Neutrophil (primary cell): Measurements from ENCODE around the gene AKNAD1.

Experiments used
- H3K27ac ChIP-seq: fragments of 200-600 bp; sonication (generic); 2 replicates; pipeline ENCODE4 v1.5.1; 2016; ENCODE audit warnings: mild to moderate bottlenecking, moderate library complexity
- H3K27me3 ChIP-seq: fragments of 200-600 bp; sonication (generic); 2 replicates; pipeline ENCODE4 v1.6.0; 2016; ENCODE audit warnings: mild to moderate bottlenecking
- H3K36me3 ChIP-seq: fragments of 200-600 bp; sonication (generic); 2 replicates; pipeline ENCODE4 v1.5.1; 2017
- H3K4me1 ChIP-seq, 2 experiments: fragments of 200-600 bp in 1 of 2; sonication (generic) in 1 of 2; 1 replicate in 1 of 2; 2 replicates in 1 of 2; pipeline versions ENCODE4 v1.5.1 to v1.6.1; 2013 to 2016; ENCODE audit warnings: low read depth in 1 of 2, low read length in 1 of 2, mild to moderate bottlenecking in 1 of 2, moderate library complexity in 1 of 2; ENCODE audit not compliant: control insufficient read depth in 1 of 2, insufficient read depth in 1 of 2
- H3K4me3 ChIP-seq, 2 experiments: fragments of 200-600 bp in 1 of 2; sonication (generic) in 1 of 2; 1 replicate in 1 of 2; 2 replicates in 1 of 2; pipeline ENCODE4 v1.5.1; 2013 to 2016; ENCODE audit warnings: low read depth in 1 of 2, low read length in 1 of 2, mild to moderate bottlenecking in 1 of 2, moderate library complexity in 1 of 2
- H3K9me3 ChIP-seq: fragments of 200-600 bp; sonication (generic); 2 replicates; pipeline ENCODE4 v1.5.1; 2016
- TF ChIP-seq, protein P1 (sequence below): fragments of 200-600 bp; sonication (generic); IDR thresholded peaks from 2 replicates; pipeline ENCODE4 v1.5.1; 2016; ENCODE audit warnings: antibody characterized with exemption

Gene AKNAD1

DNA sequence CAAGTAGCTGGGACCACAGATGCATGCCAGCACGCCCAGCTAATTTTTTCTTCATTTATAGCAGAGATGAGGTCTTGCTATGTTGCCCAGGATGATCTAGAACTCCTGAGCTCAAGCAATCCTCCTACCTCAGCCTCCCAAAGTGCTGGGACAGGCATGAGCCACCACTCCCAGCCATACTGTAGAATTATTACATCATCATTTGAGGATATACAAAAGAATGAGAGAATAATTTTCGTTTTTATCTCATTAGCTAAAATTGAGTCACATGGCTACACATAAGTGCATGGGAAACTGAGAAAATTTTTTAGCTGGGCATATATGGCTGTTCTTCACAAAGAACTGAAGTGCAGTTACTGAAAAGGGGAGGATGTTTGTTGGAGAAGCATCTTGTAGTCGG is 89.2 kb downstream of the AKNAD1 start:
- Histone ChIP-seq H3K4me1 (no peaks in the 10 kb centered on the region), H3K4me3 (no peak overlapping the region), H3K36me3 (peaks cover 80% of the 10 kb centered on the region), H3K27me3 (no peaks in the 10 kb centered on the region), H3K9me3 (no peaks in the 10 kb centered on the region), H3K27ac (no peak overlapping the region)
- TF ChIP-seq, protein P1, sequence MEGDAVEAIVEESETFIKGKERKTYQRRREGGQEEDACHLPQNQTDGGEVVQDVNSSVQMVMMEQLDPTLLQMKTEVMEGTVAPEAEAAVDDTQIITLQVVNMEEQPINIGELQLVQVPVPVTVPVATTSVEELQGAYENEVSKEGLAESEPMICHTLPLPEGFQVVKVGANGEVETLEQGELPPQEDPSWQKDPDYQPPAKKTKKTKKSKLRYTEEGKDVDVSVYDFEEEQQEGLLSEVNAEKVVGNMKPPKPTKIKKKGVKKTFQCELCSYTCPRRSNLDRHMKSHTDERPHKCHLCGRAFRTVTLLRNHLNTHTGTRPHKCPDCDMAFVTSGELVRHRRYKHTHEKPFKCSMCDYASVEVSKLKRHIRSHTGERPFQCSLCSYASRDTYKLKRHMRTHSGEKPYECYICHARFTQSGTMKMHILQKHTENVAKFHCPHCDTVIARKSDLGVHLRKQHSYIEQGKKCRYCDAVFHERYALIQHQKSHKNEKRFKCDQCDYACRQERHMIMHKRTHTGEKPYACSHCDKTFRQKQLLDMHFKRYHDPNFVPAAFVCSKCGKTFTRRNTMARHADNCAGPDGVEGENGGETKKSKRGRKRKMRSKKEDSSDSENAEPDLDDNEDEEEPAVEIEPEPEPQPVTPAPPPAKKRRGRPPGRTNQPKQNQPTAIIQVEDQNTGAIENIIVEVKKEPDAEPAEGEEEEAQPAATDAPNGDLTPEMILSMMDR, result no peak

DNA sequence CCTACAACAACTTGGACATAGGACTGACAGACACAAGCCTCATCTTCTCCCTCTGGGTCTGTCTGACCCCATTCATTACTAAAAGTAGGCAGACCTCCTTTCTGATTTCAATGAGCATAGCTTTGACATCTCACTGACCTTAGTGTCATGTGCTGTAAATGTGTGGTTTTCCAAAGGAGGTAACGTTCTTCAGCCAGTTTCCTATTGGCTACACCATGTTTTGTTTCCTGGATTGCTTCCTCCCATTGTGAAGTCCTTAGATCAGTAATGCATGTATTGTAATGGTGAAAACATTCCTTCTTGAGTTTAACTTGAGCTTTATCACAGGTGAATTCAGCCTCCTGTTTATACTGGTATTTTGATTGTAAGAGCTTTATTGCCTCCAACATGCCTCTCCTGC is 89.8 kb downstream of the AKNAD1 start:
- Histone ChIP-seq H3K27ac (no peak overlapping the region), H3K27me3 (no peaks in the 10 kb centered on the region), H3K9me3 (no peaks in the 10 kb centered on the region), H3K36me3 (peaks cover 82% of the 10 kb centered on the region), H3K4me1 (no peaks in the 10 kb centered on the region), H3K4me3 (no peak overlapping the region)
- TF ChIP-seq, protein P1, result no peak
